Fibroblast of lung (primary cell): ENCODE measurements around the gene INHBE.

Experiments
- EZH2 ChIP-seq: IDR thresholded peaks from 2 replicates; pipeline ENCODE4 v1.5.1; 2012; ENCODE audit warnings: low read length, control low read depth, mild to moderate bottlenecking; ENCODE audit errors: missing control alignments
- TF ChIP-seq, protein P1 (sequence below), 2 donors: IDR thresholded peaks in 1 of 2; conservative IDR thresholded peaks in 1 of 2; 1 replicate in 1 of 2; 2 replicates in 1 of 2; pipeline ENCODE4 v1.5.1; 2011 to 2012; ENCODE audit warnings: low read length in 2 of 2, control low read depth in 1 of 2, inconsistent platforms in 1 of 2, low read depth in 1 of 2, mild to moderate bottlenecking in 1 of 2

DNA sequence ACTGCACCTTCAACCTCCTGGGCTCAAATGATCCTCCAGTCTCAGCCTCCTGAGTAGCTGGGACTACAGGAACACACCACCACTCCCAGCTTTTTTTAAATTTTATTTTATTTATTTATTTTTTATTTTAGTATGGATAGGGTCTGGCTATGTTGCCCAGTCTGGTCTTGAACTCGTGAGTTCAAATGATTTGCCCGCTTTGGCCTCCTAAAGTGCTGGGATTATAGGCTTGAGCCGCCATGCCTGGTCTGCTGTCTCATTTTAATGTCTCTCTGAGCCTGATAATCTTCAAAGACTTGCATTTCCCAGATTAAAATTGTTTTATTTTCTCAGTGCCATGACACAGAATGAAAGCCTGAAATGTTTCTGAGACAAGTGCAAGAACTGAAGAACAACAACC is 21.7 kb upstream of the INHBE start:
- TF ChIP-seq, protein P1, sequence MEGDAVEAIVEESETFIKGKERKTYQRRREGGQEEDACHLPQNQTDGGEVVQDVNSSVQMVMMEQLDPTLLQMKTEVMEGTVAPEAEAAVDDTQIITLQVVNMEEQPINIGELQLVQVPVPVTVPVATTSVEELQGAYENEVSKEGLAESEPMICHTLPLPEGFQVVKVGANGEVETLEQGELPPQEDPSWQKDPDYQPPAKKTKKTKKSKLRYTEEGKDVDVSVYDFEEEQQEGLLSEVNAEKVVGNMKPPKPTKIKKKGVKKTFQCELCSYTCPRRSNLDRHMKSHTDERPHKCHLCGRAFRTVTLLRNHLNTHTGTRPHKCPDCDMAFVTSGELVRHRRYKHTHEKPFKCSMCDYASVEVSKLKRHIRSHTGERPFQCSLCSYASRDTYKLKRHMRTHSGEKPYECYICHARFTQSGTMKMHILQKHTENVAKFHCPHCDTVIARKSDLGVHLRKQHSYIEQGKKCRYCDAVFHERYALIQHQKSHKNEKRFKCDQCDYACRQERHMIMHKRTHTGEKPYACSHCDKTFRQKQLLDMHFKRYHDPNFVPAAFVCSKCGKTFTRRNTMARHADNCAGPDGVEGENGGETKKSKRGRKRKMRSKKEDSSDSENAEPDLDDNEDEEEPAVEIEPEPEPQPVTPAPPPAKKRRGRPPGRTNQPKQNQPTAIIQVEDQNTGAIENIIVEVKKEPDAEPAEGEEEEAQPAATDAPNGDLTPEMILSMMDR (conservative IDR thresholded peaks at IDR 0.05 in 1 of 2, IDR thresholded peaks at IDR 0.05 in 1 of 2; ENCODE audit: low read depth in 1 of 2, low read length in 2 of 2): no peak
- TF ChIP-seq EZH2: no peak
